GM19193 (cell line): ENCODE measurements around the gene BECN2.

ENCODE experiments used
- POLR2A ChIP-seq: IDR thresholded peaks from 4 replicates; pipeline ENCODE4 v1.6.1; 2011; ENCODE audit not compliant: insufficient read depth, insufficient read length; ENCODE audit errors: extremely low read depth

The BECN2 gene

DNA sequence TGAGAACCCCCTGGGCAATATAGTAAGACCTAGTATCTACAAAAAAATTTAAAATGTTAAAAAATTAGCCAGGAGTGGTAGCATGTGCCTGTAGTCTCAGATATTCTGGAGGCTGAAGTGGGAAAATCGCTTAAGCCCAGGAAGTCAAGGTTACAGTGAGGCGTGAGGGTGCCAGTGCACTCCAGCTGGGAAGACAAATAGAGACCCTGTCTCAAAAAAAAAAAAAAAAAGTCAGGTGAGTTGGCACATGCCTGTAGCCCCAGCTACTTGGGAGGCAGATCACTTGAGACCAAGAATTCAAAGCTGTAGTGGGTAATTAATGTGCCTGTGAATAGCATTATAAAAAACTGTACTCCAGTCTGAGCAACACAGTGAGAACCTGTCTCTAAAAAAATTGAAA, 4.6 kb downstream of the BECN2 start:
- no peak for TF ChIP-seq POLR2A

DNA sequence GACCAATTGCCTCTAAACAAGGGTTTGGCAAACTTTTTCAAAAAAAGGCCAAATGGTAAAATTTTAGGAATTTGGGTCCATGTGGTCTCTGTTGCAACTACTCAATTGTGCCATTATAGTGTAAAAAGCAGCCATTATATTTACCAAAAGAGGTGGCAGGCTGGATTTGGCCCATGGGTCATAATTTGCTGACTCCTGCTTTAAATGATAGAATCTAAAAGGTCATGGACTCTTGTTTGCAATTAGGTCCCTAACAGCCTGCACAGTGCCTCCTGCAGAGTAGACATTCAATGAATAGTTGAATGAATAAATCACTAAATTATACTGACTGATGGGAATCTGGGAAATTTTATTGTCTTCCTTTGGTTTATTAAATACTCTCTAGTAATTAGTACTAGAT, 6.2 kb downstream of the BECN2 start:
- no peak for TF ChIP-seq POLR2A

- no peak for TF ChIP-seq POLR2A
Observed at GRCh38 chr1:241964550-241965282, 7.1 kb downstream of the BECN2 start.

GRCh38 chr1:241968611-241969010, 11.0 kb downstream of the BECN2 start:
- TF ChIP-seq POLR2A, result no peak

GRCh38 chr1:241972703-241973369, 15.3 kb downstream of the BECN2 start:
- no peak for TF ChIP-seq POLR2A

DNA sequence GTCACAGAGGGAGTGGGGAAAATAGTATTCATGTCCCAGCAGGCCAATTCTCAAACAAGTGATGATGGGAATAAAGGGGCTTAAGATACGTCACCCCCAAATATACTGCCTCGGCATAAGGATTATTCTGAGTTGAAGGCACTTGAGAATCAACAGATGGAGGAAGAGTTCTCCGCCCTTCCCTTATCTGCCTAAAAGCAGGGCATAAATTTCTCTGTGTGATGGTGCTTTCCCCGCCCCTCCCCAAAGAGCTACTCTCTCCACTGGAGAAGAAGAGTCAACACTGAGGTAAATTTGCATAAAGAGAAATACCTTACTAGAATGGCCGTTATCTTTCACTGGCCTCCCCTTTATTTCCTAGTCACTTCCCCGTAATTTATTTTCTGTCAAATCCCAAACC, 18.7 kb downstream of the BECN2 start:
- no peak for TF ChIP-seq POLR2A

- TF ChIP-seq POLR2A, result no peak
Observed at GRCh38 chr1:241979071-241979470, 21.5 kb downstream of the BECN2 start.

DNA sequence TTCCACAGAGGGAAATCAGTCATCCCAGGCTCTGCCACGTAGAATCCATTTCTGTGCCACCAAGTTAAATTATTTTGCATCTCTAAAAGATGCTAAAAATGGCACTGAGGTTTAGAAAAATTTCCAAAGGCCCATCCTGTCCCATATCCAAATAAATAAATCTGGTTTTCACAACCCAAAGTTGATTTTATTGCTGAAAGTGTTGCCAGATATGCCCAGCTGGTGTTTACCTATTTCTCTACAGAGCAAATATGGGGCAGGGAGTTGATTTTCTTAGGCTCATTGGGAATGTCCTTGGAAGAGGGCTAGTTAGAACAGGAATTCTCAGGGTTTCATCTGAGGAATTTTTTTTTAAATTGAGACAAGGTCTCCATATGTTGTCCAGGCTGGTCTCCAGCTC, 22.4 kb downstream of the BECN2 start:
- TF ChIP-seq POLR2A, result no peak

DNA sequence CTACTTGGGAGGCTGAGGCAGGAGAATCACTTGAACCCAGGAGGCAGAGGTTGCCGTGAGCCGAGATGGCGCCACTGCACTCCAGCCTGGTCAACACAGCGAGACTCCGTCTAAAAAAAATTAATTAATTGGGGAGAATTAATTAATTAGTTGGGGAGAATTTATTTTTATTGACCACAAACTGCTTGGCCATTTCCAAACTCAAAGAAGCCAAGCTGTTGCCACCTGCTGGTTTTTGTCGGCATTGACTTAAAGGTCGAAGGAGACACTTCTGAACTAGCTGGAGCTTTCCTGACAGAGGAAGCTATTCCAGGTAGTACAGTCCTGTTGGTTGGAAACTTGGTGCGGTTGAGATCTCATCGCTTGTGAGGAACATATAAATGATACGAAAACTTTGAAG, 28.2 kb downstream of the BECN2 start:
- no peak for TF ChIP-seq POLR2A

- TF ChIP-seq POLR2A, result no peak
Observed at GRCh38 chr1:241990040-241990439, 32.5 kb downstream of the BECN2 start.

GRCh38 chr1:241992734-241993133, 35.2 kb downstream of the BECN2 start:
- TF ChIP-seq POLR2A, result no peak

DNA sequence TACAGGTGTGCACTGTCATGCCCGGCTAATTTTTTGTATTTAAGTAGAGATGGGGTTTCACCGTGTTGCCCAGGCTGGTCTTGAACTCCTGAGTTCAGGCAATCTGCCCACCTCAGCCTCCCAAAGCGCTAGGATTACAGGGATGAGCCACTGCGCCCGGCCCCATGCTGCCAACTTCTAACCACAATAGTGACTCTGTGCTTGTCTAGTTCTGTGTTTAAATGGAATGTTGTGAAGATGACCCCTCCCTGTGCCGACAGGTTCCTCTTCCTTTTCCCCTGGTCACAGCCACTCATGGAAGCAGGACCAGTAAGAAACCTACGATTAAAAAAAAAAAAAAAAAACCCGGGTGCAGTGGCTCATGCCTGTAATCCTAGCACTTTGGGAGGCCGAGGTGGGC, 36.6 kb downstream of the BECN2 start:
- TF ChIP-seq POLR2A, result no peak

- TF ChIP-seq POLR2A, result no peak
Observed at GRCh38 chr1:241997401-241997998, 39.9 kb downstream of the BECN2 start.

DNA sequence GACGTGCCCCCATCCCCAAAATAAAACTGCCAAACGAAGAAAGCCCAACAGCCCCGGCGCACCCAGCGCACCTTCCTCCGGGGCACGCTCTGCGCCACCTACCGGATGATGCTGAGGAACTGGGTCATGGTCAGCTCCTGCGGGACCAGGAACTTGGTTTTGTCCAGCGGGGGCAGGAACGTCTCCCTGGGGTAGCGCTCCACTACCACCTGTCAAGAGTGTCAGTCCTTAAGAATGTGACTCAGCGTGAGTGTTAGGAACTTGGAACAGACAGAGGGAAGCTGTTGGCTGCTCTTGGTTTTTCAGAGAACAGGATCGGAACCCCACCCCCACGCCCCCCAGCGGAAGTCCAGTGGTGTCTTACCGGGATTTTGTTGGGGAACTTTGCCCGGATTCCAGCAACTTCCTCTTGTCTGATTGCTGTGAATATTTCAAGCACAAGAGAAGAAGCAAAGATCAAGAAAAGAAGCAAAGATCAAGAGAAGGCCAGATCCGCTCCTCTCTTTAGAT, 40.9 kb downstream of the BECN2 start:
- no peak for TF ChIP-seq POLR2A

- no peak for TF ChIP-seq POLR2A
Observed at GRCh38 chr1:241999026-241999425, 41.5 kb downstream of the BECN2 start, which contains the start of gene MAP1LC3C. MAP1LC3C (minus strand) TSS chr1:241999098; CDS start chr1:241999008, 90 bp downstream.

DNA sequence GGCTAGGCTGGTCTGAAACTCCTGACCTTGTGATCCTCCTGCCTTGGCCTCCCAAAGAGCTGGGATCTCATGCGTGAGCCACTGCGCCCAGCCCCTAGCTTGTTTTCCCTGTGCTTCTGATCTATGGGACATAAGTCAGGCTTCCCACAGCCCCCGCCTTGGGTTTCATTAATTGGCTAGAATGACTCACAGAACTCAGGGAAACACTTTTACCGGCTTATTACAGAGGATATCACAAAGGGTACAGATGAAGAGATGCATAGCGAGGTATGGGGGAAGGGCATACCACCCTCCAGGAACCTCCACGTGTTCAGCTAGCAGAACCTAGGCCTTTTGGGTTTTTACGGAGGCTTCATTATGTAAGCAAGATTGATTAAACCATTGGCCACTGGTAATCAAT, 42.9 kb downstream of the BECN2 start:
- no peak for TF ChIP-seq POLR2A
